ENCODE measurements around the gene DGKD. TPM values are rescaled to one million over a fixed set of nuclear protein-coding genes. Genes with fewer than 3 reads are reported as not detected.

The DGKD gene
- total and polyA plus RNA-seq, 9 of the 15 experiments (the other 6 are each of a cell fraction or from before 2014, with no cell fraction given) = 0.52 to 29.5 (median 10.6) TPM

DNA sequence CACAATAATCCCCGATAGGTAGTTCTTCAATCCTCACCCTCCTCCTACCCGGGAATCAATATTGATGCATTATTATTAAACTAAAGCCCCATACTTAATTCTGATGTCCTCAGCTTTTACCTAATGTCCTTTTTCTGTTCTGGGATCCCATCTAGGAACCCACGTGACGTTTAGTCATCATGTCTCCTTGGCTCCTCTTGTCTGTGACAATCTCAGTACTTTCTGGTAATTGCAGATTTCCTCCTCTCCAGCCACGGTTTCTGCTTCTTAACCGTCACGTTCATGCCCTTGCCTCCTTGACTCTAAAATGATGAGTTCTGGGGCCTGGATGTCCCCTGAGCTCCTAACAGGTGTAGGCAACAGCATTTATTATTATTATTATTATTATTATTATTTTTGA lies 2.9 kb upstream of the DGKD start:
- Histone ChIP-seq H3K9ac (ENCODE audit: insufficient read depth in 1 of 2, low read depth in 2 of 2, low read length in 2 of 2) (no peak overlapping the region), H3K27me3 (ENCODE audit: control insufficient read depth in 2 of 2, insufficient read depth in 2 of 2, low read length in 2 of 2) (no peaks in the 10 kb centered on the region), H3K9me3 (replicated peaks; ENCODE audit: control insufficient read depth, insufficient read depth, low read depth, low read length) (no peaks in the 10 kb centered on the region), H3K36me3 (ENCODE audit: control insufficient read depth, insufficient read depth, low read length) (peaks cover 7% of the 10 kb centered on the region; the same call in 1 of the 3 replicates), H3K4me3 (no peak overlapping the region), H3K4me1 (replicated peaks in 1 of 2; ENCODE audit: control insufficient read depth in 2 of 2, insufficient read depth in 2 of 2, low read length in 2 of 2) (peaks cover 36 to 37% of the 10 kb centered on the region in 2 experiments), H3K79me2 (ENCODE audit: control insufficient read depth, insufficient read depth, low read length) (peaks cover 15% of the 10 kb centered on the region), H3K9me1 (ENCODE audit: control insufficient read depth, insufficient read depth, low read length) (no peaks in the 10 kb centered on the region), H3K27ac (ENCODE audit: extremely low read depth, low read depth, low read length) (peak overlapping the region; percentile 60; the same call in 1 of the 3 replicates), H2AFZ (ENCODE audit: low read depth, low read length) (no peak overlapping the region), H3K4me2 (ENCODE audit: insufficient read depth, low read length) (no peak overlapping the region), H4K20me1 (replicated peaks; ENCODE audit: control insufficient read depth, insufficient read depth, low read length) (peaks cover 6% of the 10 kb centered on the region; the same call in 1 of the 2 replicates)
- intact Hi-C loops (cut with micrococcal nuclease) = no loop called here
- in situ Hi-C loops (cut with MboI) = no loop called here
- peak; percentile 76 for FAIRE-seq
- BruUV-seq (replicated peaks) = no TSS peak
- DNase-seq (ENCODE audit: extremely low read depth in 1 of 4, low spot score in 3 of 4) = peak in 1 of 4 experiments; percentile 55
- ChIA-PET CTCF (ENCODE audit: low intra/inter-chr PET ratio) (no interaction called here), POLR2A (interaction anchor here (0.8 kb wide), 1 partner anchor 11 kb away, joined by 3 read pairs; no protein-coding TSS in a partner anchor)
- 6% methylated on average over 7 of the region's 7 CpGs for WGBS (ENCODE audit: insufficient coverage, low coverage, missing lambda C conversion rate)
- ATAC-seq = no peak
- TF ChIP-seq, protein P1, sequence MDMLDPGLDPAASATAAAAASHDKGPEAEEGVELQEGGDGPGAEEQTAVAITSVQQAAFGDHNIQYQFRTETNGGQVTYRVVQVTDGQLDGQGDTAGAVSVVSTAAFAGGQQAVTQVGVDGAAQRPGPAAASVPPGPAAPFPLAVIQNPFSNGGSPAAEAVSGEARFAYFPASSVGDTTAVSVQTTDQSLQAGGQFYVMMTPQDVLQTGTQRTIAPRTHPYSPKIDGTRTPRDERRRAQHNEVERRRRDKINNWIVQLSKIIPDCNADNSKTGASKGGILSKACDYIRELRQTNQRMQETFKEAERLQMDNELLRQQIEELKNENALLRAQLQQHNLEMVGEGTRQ (CRISPR knock-in tag; IDR thresholded peaks at IDR 0.05) = peak; percentile 54; the same call in 1 of the 2 replicates
- TF ChIP-seq ETV6 (IDR thresholded peaks at IDR 0.05; ENCODE audit: borderline replicate concordance in 1 of 2, low read depth in 2 of 2, low read length in 1 of 2) = no peak
- no peak for TF ChIP-seq ETV6 (CRISPR knock-in tag; IDR thresholded peaks at IDR 0.05; ENCODE audit: borderline replicate concordance)
- peak; percentile 26 for TF ChIP-seq FOS (IDR thresholded peaks at IDR 0.05; ENCODE audit: extremely low read depth, insufficient read length)
- peak in 1 of 2 experiments; percentile 62; a peak in 1 of 4 replicates for TF ChIP-seq RCOR1 (IDR thresholded peaks at IDR 0.05; ENCODE audit: borderline replicate concordance in 1 of 2, low read depth in 2 of 2, low read length in 2 of 2)
- no peak for TF ChIP-seq HINFP (tag; conservative IDR thresholded peaks at IDR 0.05; ENCODE audit: low read depth)
- peak; percentile 45 for TF ChIP-seq ATF3 (IDR thresholded peaks at IDR 0.05)
- no peak for TF ChIP-seq ATF3 (CRISPR knock-in tag; conservative IDR thresholded peaks at IDR 0.05)
- no peak for TF ChIP-seq SMAD2 (IDR thresholded peaks at IDR 0.05; ENCODE audit: low read depth, low read length)
- no peak for TF ChIP-seq NCOA4 (IDR thresholded peaks at IDR 0.05; ENCODE audit: partially characterized antibody)
- no peak for TF ChIP-seq NR2C1 (IDR thresholded peaks at IDR 0.05)
- no peak for TF ChIP-seq NR2C1 (tag; IDR thresholded peaks at IDR 0.05)
- no peak for TF ChIP-seq ZNF507 (tag; conservative IDR thresholded peaks at IDR 0.05)
- TF ChIP-seq KDM1A (IDR thresholded peaks at IDR 0.05) = peak; percentile 49 to 72; a peak in 3 of 4 replicates
- no peak for TF ChIP-seq ZKSCAN1 (IDR thresholded peaks at IDR 0.05; ENCODE audit: low read depth, low read length)
